Renal pelvis (tissue), 4 donors: ENCODE results near the gene RNF215. TPM values are rescaled to one million over a fixed set of nuclear protein-coding genes. Genes with fewer than 3 reads are reported as not detected.
A peak's percentile ranks its signal among the peaks of the same experiment; 100 is the strongest.
"Not testable (repeated sequence)": the region's sequence is repeated elsewhere in the genome, so short reads cannot be mapped to it uniquely, and the experiment has no call there.

Experiments
- DNase-seq: peaks from one replicate; pipeline ENCODE4 v3.0.0-alpha.2; 2013
- polyA plus RNA-seq, 3 donors: library from polyadenylated mRNA; unstranded; fragments of 120-200 nt; gene quantifications; one replicate each; pipeline ENCODE4 v1.2.1, GENCODE V29; 2013; ENCODE audit not compliant: insufficient read length in 3 of 3

Gene RNF215
- polyA plus RNA-seq, 3 donors, result 22.6 to 27.0 (median 24.2) TPM

- peak; percentile 68 for DNase-seq
Measured at GRCh38 chr22:30370641-30371230, 16.5 kb downstream of the RNF215 start.

GRCh38 chr22:30368420-30368819, 18.8 kb downstream of the RNF215 start:
- no peak for DNase-seq

DNA sequence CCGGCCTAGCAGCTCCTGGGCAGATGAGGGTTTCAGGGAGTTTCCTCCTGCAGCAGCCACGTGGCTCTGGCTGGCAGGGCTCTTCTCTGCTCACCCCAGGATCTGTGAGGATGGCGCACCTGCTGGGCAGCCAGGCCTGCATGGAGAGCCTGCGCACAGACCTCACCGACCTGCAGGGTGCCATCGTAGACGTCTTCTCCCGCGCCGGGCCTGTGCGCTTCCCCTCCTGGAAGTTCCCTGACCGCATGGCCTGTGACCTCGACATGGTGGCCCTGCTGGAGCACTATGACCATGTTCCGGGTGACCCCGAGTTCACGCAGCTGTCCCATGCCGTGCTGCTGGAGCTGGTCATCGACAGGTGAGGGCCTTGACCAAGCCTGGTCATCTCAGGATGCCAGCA, 21.3 kb downstream of the RNF215 start:
- no peak for DNase-seq

- DNase-seq, result no peak
Measured at GRCh38 chr22:30362651-30363281, 24.4 kb downstream of the RNF215 start.

DNA sequence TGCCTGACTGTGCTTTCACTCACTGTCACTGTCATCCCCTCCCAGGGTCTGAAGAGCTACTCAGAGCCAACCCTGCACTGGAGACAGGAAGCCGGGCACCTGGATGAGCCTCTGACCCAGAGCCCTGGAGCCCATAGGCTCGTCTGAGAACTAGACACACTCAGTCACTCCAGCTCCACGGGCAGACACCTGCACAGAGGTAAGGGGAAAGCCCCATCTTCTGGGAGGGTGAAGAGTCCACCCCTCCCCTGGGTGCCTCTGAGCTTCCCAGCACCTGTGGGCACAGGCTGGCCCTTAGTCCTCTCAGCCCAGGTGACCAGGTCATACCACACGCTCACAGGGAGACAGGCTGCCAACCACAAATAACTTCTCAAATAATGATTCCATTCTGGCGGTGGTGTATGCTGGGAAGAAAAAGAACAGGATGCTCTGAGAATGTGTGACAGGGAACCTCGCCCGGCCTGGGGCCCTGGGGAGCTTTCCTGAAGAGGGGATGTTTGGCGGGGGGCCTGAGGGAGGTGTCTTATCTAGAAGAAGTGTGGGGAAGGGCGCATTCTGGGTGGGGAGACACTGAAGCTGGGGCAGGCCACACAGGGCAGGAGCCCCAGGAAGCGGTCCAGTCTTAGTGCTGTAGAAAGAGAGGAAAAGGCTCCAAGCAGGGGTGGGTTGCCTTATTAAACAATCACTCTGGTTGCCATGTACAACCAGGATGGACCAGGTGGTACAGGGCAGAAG, 25.1 kb downstream of the RNF215 start:
- DNase-seq, result no peak

GRCh38 chr22:30358541-30358940, 28.7 kb downstream of the RNF215 start:
- no peak for DNase-seq

- DNase-seq, result no peak
Measured at GRCh38 chr22:30357650-30358215, 29.5 kb downstream of the RNF215 start.

DNA sequence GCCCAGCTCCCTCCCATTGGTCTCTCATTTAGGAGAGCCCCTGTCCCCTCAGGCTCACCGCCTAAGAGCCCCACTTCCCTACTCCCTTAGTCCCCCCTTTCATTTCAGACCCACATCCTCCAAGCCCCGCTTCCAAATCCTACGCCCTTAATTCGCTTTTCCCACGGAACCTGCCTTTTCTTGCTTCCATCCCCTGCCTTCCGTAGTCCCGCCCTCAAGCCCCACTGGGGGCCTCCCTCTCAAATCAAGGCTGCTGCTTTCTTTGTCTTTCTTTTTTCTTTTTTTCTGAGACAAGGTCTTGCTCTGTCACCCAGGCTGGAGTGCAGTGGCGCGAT, 30.0 kb downstream of the RNF215 start:
- DNase-seq, result no peak

- DNase-seq, result peak; percentile 92
Measured at GRCh38 chr22:30356449-30357235, 30.6 kb downstream of the RNF215 start, which contains the start of the genes CCDC157 and SF3A1. Gene CCDC157, plus strand, starts transcription at chr22:30357007. Its CDS starts 8,994 bp downstream, at chr22:30366001. Gene SF3A1, minus strand, starts transcription at chr22:30356894. Its CDS starts 102 bp downstream, at chr22:30356792.

DNA sequence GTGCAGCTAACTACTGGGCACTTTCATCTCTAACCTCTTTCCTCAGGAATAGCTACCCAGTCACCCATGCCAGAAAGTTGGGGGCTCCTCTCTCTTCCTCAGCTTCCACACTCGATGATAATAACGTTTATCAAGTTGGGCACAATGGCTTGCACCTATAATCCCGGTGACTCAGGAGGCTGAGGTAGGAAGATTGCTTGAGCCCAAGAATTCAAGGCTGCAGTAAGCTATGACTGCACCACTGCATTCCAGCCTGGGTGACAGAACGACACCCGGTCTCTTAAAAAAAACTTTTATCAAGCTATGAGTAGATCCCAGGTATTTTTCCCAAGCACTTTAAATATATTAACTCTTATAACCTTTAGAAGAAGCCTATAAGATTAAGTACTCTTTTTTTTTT, 32.6 kb downstream of the RNF215 start:
- no peak for DNase-seq

- no peak for DNase-seq
Measured at GRCh38 chr22:30351226-30351625, 36.0 kb downstream of the RNF215 start.

DNA sequence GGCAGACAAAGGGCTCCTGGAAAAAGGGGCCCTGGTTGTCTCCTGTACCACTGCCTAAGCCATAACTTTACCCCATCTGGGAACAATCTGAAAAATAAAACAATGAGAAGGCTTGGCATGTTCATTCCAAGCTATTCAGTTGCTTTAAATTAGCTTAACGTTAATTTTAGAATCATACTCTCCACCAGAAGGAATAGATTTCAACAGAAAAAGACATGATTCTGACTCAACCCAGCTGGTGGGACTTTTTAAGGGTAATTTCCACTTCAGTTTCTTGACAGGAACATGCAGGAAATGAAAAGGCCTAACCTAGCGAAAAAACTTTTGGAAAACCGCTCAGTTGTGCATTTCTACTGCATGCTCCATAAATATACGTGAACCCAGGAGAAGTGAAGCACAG, 38.4 kb downstream of the RNF215 start:
- DNase-seq, result no peak

GRCh38 chr22:30348404-30348803, 38.8 kb downstream of the RNF215 start:
- DNase-seq, result no peak

GRCh38 chr22:30347255-30347892, 39.8 kb downstream of the RNF215 start:
- no peak for DNase-seq

DNA sequence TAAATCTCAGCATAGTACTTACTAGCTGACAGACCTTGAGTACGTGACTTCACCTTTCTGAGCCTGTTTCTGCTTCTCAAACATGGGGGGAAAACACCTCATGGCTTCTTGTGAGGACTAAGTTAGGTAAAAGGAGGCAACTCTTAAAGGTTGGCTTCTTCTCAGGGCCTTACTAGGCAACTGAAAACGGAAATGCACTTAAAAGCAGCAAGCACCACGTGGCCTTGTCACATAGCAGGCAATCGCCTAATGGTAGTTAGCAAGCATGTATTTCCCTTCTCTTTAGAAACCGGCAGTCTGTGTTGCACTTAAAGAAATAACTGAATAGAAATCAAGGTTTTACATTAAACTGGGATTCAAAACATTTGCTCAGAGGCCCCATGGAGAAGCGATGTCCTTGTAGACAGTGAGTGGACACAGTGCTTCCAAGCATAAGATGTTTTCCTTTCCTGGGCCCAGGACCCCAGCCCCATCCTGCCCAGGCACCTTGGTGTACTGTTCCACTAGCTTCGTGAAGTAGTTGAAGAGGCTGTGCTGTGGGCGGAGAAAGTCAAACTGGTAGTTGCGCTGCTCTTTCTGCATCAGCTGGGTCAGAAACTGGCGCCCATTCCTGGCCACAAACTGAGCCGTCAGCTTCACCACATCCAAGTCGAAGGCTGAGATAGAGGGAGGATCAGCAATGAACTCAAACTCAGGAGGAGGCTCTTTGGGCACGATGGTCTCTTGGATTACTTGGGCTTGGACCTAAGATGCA, 42.6 kb downstream of the RNF215 start:
- no peak for DNase-seq

- no peak for DNase-seq
Measured at GRCh38 chr22:30340911-30341685, 46.1 kb downstream of the RNF215 start.

DNA sequence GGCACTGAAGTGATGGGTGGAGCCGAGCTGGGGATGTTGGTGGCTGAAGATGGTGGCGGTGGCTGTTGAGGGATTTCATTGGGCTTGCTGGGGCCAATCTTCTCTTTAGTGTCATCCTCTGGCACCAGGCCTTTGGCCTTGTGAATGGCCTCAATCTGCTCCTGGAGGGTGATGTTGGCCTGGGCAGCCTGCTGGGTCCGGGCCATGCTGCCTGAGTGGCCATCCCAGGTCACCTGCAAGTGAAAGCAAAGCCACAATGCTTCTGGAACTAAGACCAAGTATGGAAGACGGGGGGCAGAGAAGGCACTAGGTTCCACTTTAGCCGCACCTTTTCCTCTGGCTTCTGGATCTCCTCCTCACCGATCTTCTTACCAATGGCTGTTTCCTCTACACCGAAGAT, 48.4 kb downstream of the RNF215 start:
- DNase-seq, result no peak

DNA sequence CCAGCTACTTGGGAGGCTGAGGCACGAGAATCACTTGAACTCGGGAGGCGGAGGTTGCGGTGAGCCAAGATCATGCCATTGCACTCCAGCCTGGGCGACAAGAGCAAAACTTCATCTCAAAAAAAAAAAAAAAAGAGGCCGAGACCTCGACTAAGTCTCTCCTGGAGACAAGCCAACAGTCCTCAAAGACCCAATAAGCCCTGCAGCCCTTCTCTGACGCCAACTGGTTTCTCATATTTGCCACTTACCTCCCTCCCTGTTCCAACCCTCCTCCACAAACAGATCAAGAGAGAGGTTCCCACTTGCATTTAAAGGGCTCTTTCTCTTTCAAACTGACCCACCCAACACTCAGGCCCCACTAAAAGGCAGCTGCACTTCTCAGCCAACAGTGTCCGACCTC, 48.9 kb downstream of the RNF215 start:
- DNase-seq, result not testable (repeated sequence)

DNA sequence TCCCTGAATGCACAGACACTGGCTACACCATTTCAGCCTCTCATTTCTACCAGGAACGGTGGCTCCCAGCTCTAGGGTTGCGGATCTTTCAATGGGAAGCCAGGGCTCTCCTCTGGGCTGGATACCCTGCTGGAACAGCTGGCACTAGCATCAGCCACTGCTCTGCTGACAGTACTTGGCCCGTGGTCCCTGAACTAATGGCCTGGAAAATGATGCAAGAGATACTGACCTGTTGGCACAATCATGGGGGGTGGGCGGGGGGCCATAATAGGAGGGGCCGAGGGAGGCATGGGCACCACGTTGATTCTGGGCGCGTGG, 49.8 kb downstream of the RNF215 start:
- no peak for DNase-seq
